ENCODE results near the gene GPC3. TPM values are rescaled to one million over a fixed set of nuclear protein-coding genes. Genes with fewer than 3 reads are reported as not detected.

GPC3 gene
- total RNA-seq, 1 experiment from 2014 or later = not detected

DNA sequence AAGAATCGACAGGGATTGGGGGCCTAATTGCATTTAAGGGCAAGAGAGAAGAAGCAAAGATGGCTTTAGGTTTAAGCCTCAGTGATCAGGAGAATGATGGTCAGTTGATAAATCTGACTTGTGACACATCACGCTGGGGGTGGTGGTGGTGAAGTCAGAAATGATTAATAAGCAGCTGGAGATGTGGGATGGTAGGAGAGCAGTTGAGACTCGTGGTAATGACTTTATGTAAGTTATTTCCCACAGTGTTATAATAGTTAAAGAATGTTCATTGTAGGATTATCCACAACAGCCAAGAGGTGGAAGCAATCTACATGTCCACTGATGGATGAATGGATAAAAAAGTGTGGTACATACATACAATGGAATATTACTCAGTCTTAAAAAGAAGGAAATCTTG, 391.2 kb downstream of the GPC3 start:
- Histone ChIP-seq H3K9me3 (ENCODE audit: insufficient read depth, low read depth) (no peaks in the 10 kb centered on the region), H3K4me2 (no peak overlapping the region), H3F3A (ENCODE audit: insufficient read depth, low read depth) (no peaks in the 10 kb centered on the region), H3K4me3 (no peak overlapping the region), H4K20me1 (ENCODE audit: insufficient read depth) (no peaks in the 10 kb centered on the region), H2AFZ (no peak overlapping the region), H3K27ac (no peak overlapping the region), H3K9me2 (ENCODE audit: insufficient read depth) (no peaks in the 10 kb centered on the region), H3K36me3 (ENCODE audit: low read depth) (no peaks in the 10 kb centered on the region), H3K27me3 (ENCODE audit: insufficient read depth, low read depth) (no peaks in the 10 kb centered on the region), H3K4me1 (replicated peaks; ENCODE audit: insufficient read depth) (no peaks in the 10 kb centered on the region), H3K79me2 (ENCODE audit: low read depth) (no peaks in the 10 kb centered on the region)
- no peak for DNase-seq
- no TSS peak for BruUV-seq (replicated peaks)
- POLR2A ChIA-PET (ENCODE audit: unreplicated experiment) = no interaction called here
- TF ChIP-seq CTCF (conservative IDR thresholded peaks at IDR 0.05) = no peak
- no peak for TF ChIP-seq EZH2 (IDR thresholded peaks at IDR 0.05; ENCODE audit: low read depth)
- intact Hi-C loops (cut with micrococcal nuclease; ENCODE audit: unreplicated experiment) = no loop called here
- CTCF ChIA-PET = no interaction called here

GRCh38 chrX:133593531-133593930, 391.9 kb downstream of the GPC3 start:
- H3K27ac ChIP-seq = no peak overlapping the region
- TF ChIP-seq EZH2 (IDR thresholded peaks at IDR 0.05; ENCODE audit: low read depth) (no peak), CTCF (conservative IDR thresholded peaks at IDR 0.05) (no peak)
- no peaks in the 10 kb centered on the region for H3K9me2 ChIP-seq (ENCODE audit: insufficient read depth)
- ChIA-PET CTCF (no interaction called here), POLR2A (ENCODE audit: unreplicated experiment) (no interaction called here)
- no peak for DNase-seq
- H2AFZ ChIP-seq = no peak overlapping the region
- intact Hi-C loops (cut with micrococcal nuclease; ENCODE audit: unreplicated experiment) = no loop called here
- no peaks in the 10 kb centered on the region for H3K27me3 ChIP-seq (ENCODE audit: insufficient read depth, low read depth)
- no peaks in the 10 kb centered on the region for H3K9me3 ChIP-seq (ENCODE audit: insufficient read depth, low read depth)
- H4K20me1 ChIP-seq (ENCODE audit: insufficient read depth) = no peaks in the 10 kb centered on the region
- no peaks in the 10 kb centered on the region for H3K4me1 ChIP-seq (replicated peaks; ENCODE audit: insufficient read depth)
- H3K4me2 ChIP-seq = no peak overlapping the region
- no peaks in the 10 kb centered on the region for H3K79me2 ChIP-seq (ENCODE audit: low read depth)
- H3K36me3 ChIP-seq (ENCODE audit: low read depth) = no peaks in the 10 kb centered on the region
- no peak overlapping the region for H3K4me3 ChIP-seq
- no TSS peak for BruUV-seq (replicated peaks)
- H3F3A ChIP-seq (ENCODE audit: insufficient read depth, low read depth) = no peaks in the 10 kb centered on the region

DNA sequence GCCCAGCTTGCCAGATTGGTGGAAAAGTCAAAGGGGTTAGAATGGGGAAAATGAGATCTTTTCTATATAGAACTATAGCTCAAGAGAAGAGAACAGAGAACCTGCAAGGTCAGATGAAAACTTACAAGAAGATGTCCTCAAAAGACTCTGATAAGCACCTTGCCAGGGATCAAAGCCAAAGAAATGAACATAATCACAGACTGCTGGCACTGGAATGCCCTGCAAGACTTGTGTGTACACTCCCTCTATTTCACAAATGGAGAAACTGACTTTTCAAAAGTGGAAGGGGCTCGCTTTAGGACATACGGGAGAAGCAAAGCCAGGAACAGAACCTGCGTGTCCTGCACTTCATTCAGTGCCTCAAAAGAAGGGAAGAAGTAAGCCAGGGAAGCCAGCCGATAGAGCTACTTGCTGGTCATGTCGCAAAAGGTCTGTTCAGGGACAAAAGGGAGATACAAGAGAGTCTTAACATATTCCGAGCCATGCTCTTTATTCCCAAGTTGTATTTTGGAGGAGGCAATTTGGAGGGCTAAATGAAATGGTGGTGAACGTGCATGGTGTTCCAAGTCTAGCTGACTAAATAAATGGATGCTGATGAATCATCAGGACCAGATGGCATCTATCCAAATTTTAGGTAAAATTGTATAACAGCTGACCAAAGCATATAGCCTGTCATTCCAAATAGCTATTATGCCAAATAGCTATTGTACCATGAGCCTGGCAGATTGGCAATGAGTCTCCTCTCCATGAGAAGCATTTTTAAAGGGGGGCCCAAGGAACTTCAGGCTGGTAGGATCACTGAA, 394.5 kb downstream of the GPC3 start:
- H3K36me3 ChIP-seq (ENCODE audit: low read depth) = no peaks in the 10 kb centered on the region
- TF ChIP-seq CTCF (conservative IDR thresholded peaks at IDR 0.05) (no peak), EZH2 (IDR thresholded peaks at IDR 0.05; ENCODE audit: low read depth) (no peak)
- no TSS peak for BruUV-seq (replicated peaks)

More for the DNA sequence above, 394.5 kb downstream of the GPC3 start:
- Histone ChIP-seq H3K27me3 (ENCODE audit: insufficient read depth, low read depth) (no peaks in the 10 kb centered on the region), H3K27ac (no peak overlapping the region), H3K4me1 (replicated peaks; ENCODE audit: insufficient read depth) (peaks cover 9% of the 10 kb centered on the region; the same call in 1 of the 2 replicates), H2AFZ (no peak overlapping the region), H3F3A (ENCODE audit: insufficient read depth, low read depth) (no peaks in the 10 kb centered on the region), H4K20me1 (ENCODE audit: insufficient read depth) (no peaks in the 10 kb centered on the region), H3K9me2 (ENCODE audit: insufficient read depth) (no peaks in the 10 kb centered on the region), H3K4me3 (no peak overlapping the region), H3K4me2 (no peak overlapping the region), H3K9me3 (ENCODE audit: insufficient read depth, low read depth) (no peaks in the 10 kb centered on the region), H3K79me2 (ENCODE audit: low read depth) (no peaks in the 10 kb centered on the region)
- CTCF ChIA-PET = no interaction called here
- POLR2A ChIA-PET (ENCODE audit: unreplicated experiment) = interaction anchor here (0.6 kb wide), 1 partner anchor 1431 kb away, joined by 3 read pairs; the partner anchor contains the start of gene RTL8B
- intact Hi-C loops (cut with micrococcal nuclease; ENCODE audit: unreplicated experiment) = no loop called here
- no peak for DNase-seq
